ENCODE measurements around the gene SLC6A19.

DNA sequence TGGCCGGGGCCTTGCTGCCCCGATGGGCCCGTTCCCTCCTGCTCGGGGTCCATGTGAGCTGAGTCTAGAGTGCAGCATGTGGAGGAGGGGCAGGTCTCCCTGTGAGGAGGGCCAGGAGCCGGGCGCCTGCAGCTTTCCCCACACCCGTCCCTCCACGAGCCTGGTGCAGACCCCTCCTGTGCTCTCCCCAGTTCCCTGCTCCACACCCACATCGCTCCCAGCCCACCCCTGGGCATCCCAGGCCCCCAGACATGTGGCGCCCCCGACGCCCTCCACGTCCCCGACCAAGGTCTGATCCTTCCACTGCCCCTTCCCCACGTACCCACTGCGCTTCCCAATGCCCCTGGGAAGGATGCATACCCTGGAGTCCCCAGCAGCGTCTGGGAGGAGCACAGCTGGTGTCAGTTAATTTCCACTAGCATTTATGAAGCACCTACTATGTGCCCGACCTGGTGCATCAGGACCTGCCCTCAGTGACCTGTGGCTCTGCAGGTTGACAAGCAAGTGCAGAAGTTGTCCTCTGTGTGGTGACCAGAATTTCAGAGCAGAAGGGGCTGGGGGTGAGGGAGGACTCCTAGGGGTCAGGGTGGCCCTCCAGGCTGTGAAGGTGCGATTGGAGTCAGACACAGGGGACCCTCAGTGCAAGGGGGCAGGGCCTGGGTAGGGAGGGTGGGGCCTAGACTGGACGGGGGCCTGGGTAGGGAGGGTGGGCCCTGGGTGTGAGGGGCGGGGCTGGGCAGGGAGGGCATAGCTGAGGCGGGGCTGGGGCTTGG, 13.0 kb downstream of the SLC6A19 start:
- TF ChIP-seq CTCF (IDR thresholded peaks at IDR 0.05), result no peak
- no peak for TF ChIP-seq EZH2 (IDR thresholded peaks at IDR 0.05; ENCODE audit: borderline replicate concordance, insufficient read depth, low read depth, low read length, poor library complexity, severe bottlenecking)

Measured in B cell (primary cell).